PC-3 (cell line): ENCODE results near the gene FFAR4. TPM values are rescaled to one million over a fixed set of nuclear protein-coding genes. Genes with fewer than 3 reads are reported as not detected.
A peak's percentile ranks its signal among the peaks of the same experiment; 100 is the strongest.

Experiments
- ATAC-seq: fragments of 200-7000 bp; cut with Tn5 transposase; 2 replicates; pipeline ENCODE4 v1.9.1; 2020; ENCODE audit warnings: mild to moderate bottlenecking, moderate library complexity
- BruUV-seq: library from RNA; stranded (reverse); fragments of 400-500 nt; replicated peaks from 2 replicates; lab custom pipeline; 2021; lab: Mats Ljungman, UMichigan
- CTCF ChIA-PET: fragments of 300-600 bp; sonication (Branson Sonifier 250); formaldehyde crosslinking; loops from one replicate; lab custom pipeline; 2022; ENCODE audit warnings: antibody characterized with exemption; lab: Charles Lee
- POLR2A ChIA-PET: fragments of 300-600 bp; sonication (Branson Sonifier 250); formaldehyde crosslinking; loops from one replicate; lab custom pipeline; 2022; ENCODE audit warnings: antibody characterized with exemption; ENCODE audit not compliant: unreplicated experiment; lab: Charles Lee
- DNase-seq: peaks from one replicate; pipeline ENCODE4 v3.0.0-alpha.2; 2015
- H2AFZ ChIP-seq: fragments of 300-600 bp; sonication (generic); 2 replicates; pipeline ENCODE4 v1.6.0; 2016; ENCODE audit warnings: antibody characterized with exemption, low read length
- H3F3A ChIP-seq: fragments of 300-600 bp; sonication (generic); one replicate; pipeline ENCODE4 v1.6.0; 2017; ENCODE audit warnings: antibody characterized with exemption, low read length, control low read depth, mild to moderate bottlenecking; ENCODE audit not compliant: unreplicated experiment
- H3K27ac ChIP-seq: fragments of 300-600 bp; sonication (generic); 2 replicates; pipeline ENCODE4 v1.5.1; 2016; ENCODE audit warnings: mild to moderate bottlenecking, low read length
- H3K27me3 ChIP-seq: fragments of 300-600 bp; sonication (generic); 2 replicates; pipeline ENCODE4 v1.6.1; 2016; ENCODE audit warnings: low read length, mixed read lengths
- H3K36me3 ChIP-seq: fragments of 300-600 bp; sonication (generic); 2 replicates; pipeline ENCODE4 v1.6.1; 2016; ENCODE audit warnings: low read depth, mixed run types, low read length, mixed read lengths
- H3K4me1 ChIP-seq: fragments of 300-600 bp; sonication (generic); 2 replicates; pipeline ENCODE4 v1.5.1; 2016; ENCODE audit warnings: low read length; ENCODE audit not compliant: insufficient read depth
- H3K4me2 ChIP-seq: fragments of 300-600 bp; sonication (generic); 2 replicates; pipeline ENCODE4 v1.6.0; 2016; ENCODE audit warnings: low read length
- H3K4me3 ChIP-seq: fragments of 300-600 bp; sonication (generic); 2 replicates; pipeline ENCODE4 v1.5.1; 2016; ENCODE audit warnings: mild to moderate bottlenecking, low read length, mixed read lengths
- H3K79me2 ChIP-seq: fragments of 300-600 bp; sonication (generic); 2 replicates; pipeline ENCODE4 v1.6.1; 2017; ENCODE audit warnings: low read length, mixed read lengths
- H3K9ac ChIP-seq: fragments of 300-600 bp; sonication (generic); 2 replicates; pipeline ENCODE4 v1.6.0; 2016; ENCODE audit warnings: mild to moderate bottlenecking, low read length
- H3K9me2 ChIP-seq: fragments of 300-600 bp; sonication (generic); replicated peaks from 2 replicates; pipeline ENCODE4 v1.6.1; 2016; ENCODE audit warnings: mixed run types, low read length, mixed read lengths
- H3K9me3 ChIP-seq: fragments of 300-600 bp; sonication (generic); 2 replicates; pipeline ENCODE4 v1.6.1; 2016; ENCODE audit warnings: low read length, mixed read lengths
- H4K20me1 ChIP-seq: fragments of 300-600 bp; sonication (generic); 2 replicates; pipeline ENCODE4 v1.6.1; 2016; ENCODE audit warnings: low read length, mixed read lengths
- CTCF ChIP-seq: fragments of 300-600 bp; sonication (generic); conservative IDR thresholded peaks from 2 replicates; pipeline ENCODE4 v1.5.1; 2017; ENCODE audit warnings: antibody characterized with exemption, low read depth, mild to moderate bottlenecking, low read length
- EZH2 ChIP-seq: fragments of 300-600 bp; sonication (generic); IDR thresholded peaks from one replicate; pipeline ENCODE4 v1.6.1; 2017; ENCODE audit warnings: antibody characterized with exemption, mild to moderate bottlenecking, low read length; ENCODE audit not compliant: unreplicated experiment
- EZH2phosphoT487 ChIP-seq: fragments of 300-600 bp; sonication (generic); IDR thresholded peaks from 2 replicates; pipeline ENCODE4 v1.6.1; 2018; ENCODE audit warnings: mild to moderate bottlenecking, antibody characterized with exemption, low read length, borderline replicate concordance
- intact Hi-C: fragments of 100-400 bp; cut with micrococcal nuclease; formaldehyde crosslinking; loops from 2 replicates; pipeline ENCODE4 v1.9.0; 2023
- total RNA-seq: library from RNA; depleted of rRNA; stranded (reverse); fragments of >200 nt; gene quantifications from 2 replicates; pipeline ENCODE4 v1.2.3, GENCODE V29; 2014

Gene FFAR4
- total RNA-seq, 1 experiment from 2014 or later: 1.5 TPM

- Histone ChIP-seq H2AFZ (no peak overlapping the region), H3K9me2 (no peaks in the 10 kb centered on the region), H3K27me3 (no peaks in the 10 kb centered on the region), H4K20me1 (no peaks in the 10 kb centered on the region), H3F3A (peaks cover 12% of the 10 kb centered on the region), H3K4me2 (no peak overlapping the region), H3K9ac (no peak overlapping the region), H3K4me3 (no peak overlapping the region), H3K79me2 (no peaks in the 10 kb centered on the region), H3K36me3 (0 out of 2 replicates have a peak, but pooled peaks cover 2% of the 10 kb centered on the region), H3K27ac (no peak overlapping the region), H3K9me3 (0 out of 2 replicates have a peak, but pooled peaks cover 7% of the 10 kb centered on the region), H3K4me1 (peaks cover 27% of the 10 kb centered on the region)
- POLR2A ChIA-PET: no interaction called here
- no TSS peak for BruUV-seq
- ATAC-seq: no peak
- intact Hi-C loops: no loop called here
- no peak for DNase-seq
- CTCF ChIA-PET: no interaction called here
- TF ChIP-seq CTCF (no peak), EZH2 (no peak), EZH2phosphoT487 (no peak)
Observed at GRCh38 chr10:93580828-93581227, 14.4 kb downstream of the FFAR4 start.

- POLR2A ChIA-PET: interaction anchor here (0.7 kb wide), 1 partner anchor 96 kb away, joined by 5 read pairs; no protein-coding TSS in a partner anchor
- H3K79me2 ChIP-seq: no peaks in the 10 kb centered on the region
- intact Hi-C loops: no loop called here
- H3K9ac ChIP-seq: no peak overlapping the region
- H3K36me3 ChIP-seq: no peaks in the 10 kb centered on the region
- no peaks in the 10 kb centered on the region for H3F3A ChIP-seq
- H3K4me1 ChIP-seq: peaks cover 1% of the 10 kb centered on the region; the same call in 1 of the 2 replicates
- peak; percentile 79 for ATAC-seq
- H3K9me2 ChIP-seq: no peaks in the 10 kb centered on the region
- H3K9me3 ChIP-seq: no peaks in the 10 kb centered on the region
- no peaks in the 10 kb centered on the region for H3K27me3 ChIP-seq
- no peak overlapping the region for H2AFZ ChIP-seq
- no peak overlapping the region for H3K4me2 ChIP-seq
- BruUV-seq: no TSS peak
- no peak for DNase-seq
- H4K20me1 ChIP-seq: no peaks in the 10 kb centered on the region
- TF ChIP-seq EZH2 (no peak), CTCF (no peak)
- CTCF ChIA-PET: no interaction called here
- H3K27ac ChIP-seq: no peak overlapping the region
- no peak overlapping the region for H3K4me3 ChIP-seq
Observed at GRCh38 chr10:93584445-93584844, 18.0 kb downstream of the FFAR4 start.

GRCh38 chr10:93589648-93590562 is 23.4 kb downstream of the FFAR4 start:
- intact Hi-C loops: no loop called here
- no peaks in the 10 kb centered on the region for H3K9me3 ChIP-seq
- no peak overlapping the region for H3K27ac ChIP-seq
- no peaks in the 10 kb centered on the region for H3K27me3 ChIP-seq
- no peaks in the 10 kb centered on the region for H3K9me2 ChIP-seq
- no peaks in the 10 kb centered on the region for H3F3A ChIP-seq
- no peak overlapping the region for H2AFZ ChIP-seq
- no peaks in the 10 kb centered on the region for H3K79me2 ChIP-seq
- no peak overlapping the region for H3K4me2 ChIP-seq
- POLR2A ChIA-PET: interaction anchor here (0.6 kb wide), 1 partner anchor 93 kb away, joined by 8 read pairs; no protein-coding TSS in a partner anchor
- ATAC-seq: no peak
- peaks cover 6% of the 10 kb centered on the region; the same call in 1 of the 2 replicates for H3K4me1 ChIP-seq
- H4K20me1 ChIP-seq: no peaks in the 10 kb centered on the region
- no peak for TF ChIP-seq CTCF
- no peak overlapping the region for H3K9ac ChIP-seq
- no peaks in the 10 kb centered on the region for H3K36me3 ChIP-seq
- no TSS peak for BruUV-seq
- DNase-seq: no peak
- no peak overlapping the region for H3K4me3 ChIP-seq
- CTCF ChIA-PET: no interaction called here
